GM18505 (cell line): ENCODE results near the gene DNAJC21.
A peak's percentile ranks its signal among the peaks of the same experiment; 100 is the strongest.

ENCODE experiments used
- ATAC-seq: cut with Tn5 transposase; IDR thresholded peaks from one replicate; pipeline ENCODE4 v1.9.1; 2021; ENCODE audit not compliant: unreplicated experiment
- POLR2A ChIP-seq: IDR thresholded peaks from 4 replicates; pipeline ENCODE4 v1.6.1; 2011; ENCODE audit warnings: borderline replicate concordance; ENCODE audit not compliant: insufficient read depth, insufficient read length; ENCODE audit errors: extremely low read depth

The DNAJC21 gene

GRCh38 chr5:34929134-34929719 is at the start of gene DNAJC21:
DNAJC21 (plus strand) TSS chr5:34929559; CDS start chr5:34929820, 261 bp downstream.
- peak; percentile 89 for ATAC-seq
- no peak for TF ChIP-seq POLR2A

GRCh38 chr5:34881246-34881645 is 48.1 kb upstream of the DNAJC21 start:
- no peak for TF ChIP-seq POLR2A
- ATAC-seq: no peak

- ATAC-seq: no peak
- TF ChIP-seq POLR2A: no peak
These were observed 42.8 kb upstream of the DNAJC21 start for GRCh38 chr5:34886392-34887119.

- TF ChIP-seq POLR2A: no peak
- ATAC-seq: no peak
These were observed 40.0 kb upstream of the DNAJC21 start for GRCh38 chr5:34889394-34889793.

GRCh38 chr5:34891981-34892380 is 37.4 kb upstream of the DNAJC21 start:
- ATAC-seq: no peak
- no peak for TF ChIP-seq POLR2A

DNA sequence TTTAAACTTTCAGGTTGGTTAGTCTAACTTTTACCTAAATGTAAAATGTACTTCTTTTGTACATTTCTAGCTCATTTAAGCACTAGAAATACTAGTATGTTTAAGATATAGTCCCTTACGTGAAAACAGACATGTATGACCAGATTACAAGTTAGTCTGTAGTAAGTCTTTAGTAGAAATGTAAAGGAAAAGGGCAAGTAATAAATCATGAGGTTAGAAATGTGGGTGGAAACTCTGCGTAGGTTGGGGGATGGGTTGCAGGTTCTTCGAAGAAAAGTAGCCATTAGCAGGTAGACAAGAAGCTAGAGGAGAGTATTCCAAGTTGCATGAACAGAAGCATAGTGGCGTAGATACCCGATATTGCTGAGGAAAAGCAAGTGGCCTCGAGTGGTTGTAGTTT is 36.9 kb upstream of the DNAJC21 start:
- no peak for ATAC-seq
- no peak for TF ChIP-seq POLR2A

DNA sequence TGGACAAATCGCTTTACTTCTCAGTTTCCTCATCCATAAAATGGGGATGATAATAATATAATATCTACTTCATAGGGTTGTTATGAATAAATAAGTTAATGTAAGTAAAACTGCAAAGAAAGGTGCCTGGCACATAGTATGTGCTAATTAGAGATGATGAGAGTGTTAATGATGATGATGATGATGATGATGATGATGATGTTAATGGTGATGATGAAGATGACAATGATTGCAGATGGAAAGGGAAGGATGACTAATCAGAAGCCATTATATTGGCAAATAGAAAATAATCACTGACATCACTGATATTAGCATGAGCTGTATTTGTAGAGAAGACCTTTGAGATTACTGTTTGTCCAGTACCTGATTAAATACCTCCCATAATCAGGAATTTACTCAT is 34.6 kb upstream of the DNAJC21 start:
- TF ChIP-seq POLR2A: no peak

GRCh38 chr5:34895641-34896419 is 33.5 kb upstream of the DNAJC21 start:
- ATAC-seq: no peak
- no peak for TF ChIP-seq POLR2A

More for the DNA sequence above, 34.6 kb upstream of the DNAJC21 start:
- ATAC-seq: no peak

GRCh38 chr5:34897646-34898045 is 31.7 kb upstream of the DNAJC21 start:
- ATAC-seq: no peak
- TF ChIP-seq POLR2A: no peak

DNA sequence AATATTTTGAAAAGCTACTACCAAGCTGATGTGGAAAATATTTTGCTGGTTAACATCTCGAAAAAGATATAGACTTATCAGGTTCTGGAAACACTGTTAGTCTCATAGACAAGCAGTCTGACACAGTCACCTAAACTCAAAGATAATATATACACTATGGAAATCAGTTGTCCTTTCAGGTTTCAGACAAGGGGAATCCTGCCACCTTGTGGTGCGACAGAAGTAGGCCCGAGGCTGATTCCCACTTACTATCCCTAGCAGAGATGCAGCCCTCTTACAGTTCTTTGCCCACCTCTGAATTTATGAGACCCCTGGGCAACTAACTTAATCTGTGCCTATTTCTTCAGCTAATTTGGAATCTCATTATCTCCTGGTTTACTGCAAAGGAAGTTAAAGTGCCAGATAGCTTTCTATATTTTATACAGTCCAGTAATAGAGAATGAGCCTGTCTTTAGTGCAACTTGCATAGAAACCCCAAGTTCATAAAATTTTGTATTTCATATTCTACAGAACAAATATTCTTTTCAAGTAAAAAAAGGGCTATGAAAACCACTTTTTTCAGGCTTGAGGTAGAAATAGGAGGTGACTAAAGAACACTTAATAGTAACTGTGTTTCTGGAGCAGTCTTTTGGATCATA is 31.0 kb upstream of the DNAJC21 start:
- peak; percentile 77 for ATAC-seq
- no peak for TF ChIP-seq POLR2A

DNA sequence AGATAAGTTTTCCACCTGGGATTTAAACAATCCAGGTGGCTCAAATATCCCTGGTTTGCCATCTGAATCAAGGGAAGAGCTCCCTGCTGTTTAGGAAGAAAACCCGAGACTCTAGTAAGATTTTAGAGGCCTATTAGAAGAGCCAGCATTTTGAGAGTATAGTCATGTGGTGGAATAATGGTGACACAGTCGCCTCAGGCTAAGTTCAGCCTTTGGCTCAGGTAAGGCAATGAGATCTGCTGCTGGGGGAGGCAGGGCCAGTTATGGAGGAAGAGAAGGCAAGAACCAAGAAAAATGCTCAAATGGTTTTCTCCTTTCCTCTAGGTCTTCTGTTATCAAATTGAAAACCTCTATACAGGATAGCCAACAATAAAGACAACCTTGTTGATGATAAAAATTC is 30.3 kb upstream of the DNAJC21 start:
- ATAC-seq: no peak
- TF ChIP-seq POLR2A: no peak

DNA sequence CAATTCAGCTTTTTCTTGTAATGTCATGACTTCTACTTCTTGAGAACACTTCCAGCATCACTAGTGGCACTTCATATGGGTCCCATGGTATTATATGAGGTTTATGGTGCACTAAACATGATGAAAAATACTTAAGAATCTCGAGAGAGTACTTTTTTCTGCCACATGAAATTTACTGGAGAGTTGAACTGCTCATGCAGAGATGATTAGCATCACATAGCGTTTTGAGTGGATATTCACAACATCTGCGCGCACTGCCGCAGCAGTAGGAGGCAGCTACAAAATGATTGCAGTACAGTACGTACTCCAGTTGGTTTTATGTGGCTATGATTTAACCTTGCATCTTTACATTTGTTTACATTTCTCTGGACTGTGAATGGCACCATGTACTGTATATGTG is 28.7 kb upstream of the DNAJC21 start:
- ATAC-seq: no peak
- no peak for TF ChIP-seq POLR2A

GRCh38 chr5:34903260-34903659 is 26.1 kb upstream of the DNAJC21 start:
- TF ChIP-seq POLR2A: no peak
- no peak for ATAC-seq
